ENCODE measurements around the gene TMEM45A. TPM values are rescaled to one million over a fixed set of nuclear protein-coding genes. Genes with fewer than 3 reads are reported as not detected.

Gene TMEM45A
- total and polyA plus RNA-seq, 2 donors: 2.6 to 22.1 TPM

- Histone ChIP-seq H3K4me1 (ENCODE audit: control insufficient read depth in 2 of 2, insufficient read depth in 2 of 2, low read length in 2 of 2) (peaks cover 0 to 10% of the 10 kb centered on the region in 2 donors), H3K9me3 (ENCODE audit: control insufficient read depth in 2 of 2, insufficient read depth in 1 of 2, low read length in 1 of 2) (no peaks in the 10 kb centered on the region), H3K27ac (ENCODE audit: low read depth in 1 of 2, low read length in 1 of 2) (no peak overlapping the region), H3K36me3 (ENCODE audit: control insufficient read depth in 2 of 2, insufficient read depth in 2 of 2, low read length in 1 of 2) (no peaks in the 10 kb centered on the region), H3K4me3 (ENCODE audit: low read length in 2 of 2) (no peak overlapping the region), H3K27me3 (ENCODE audit: control insufficient read depth in 2 of 2, insufficient read depth in 1 of 2, low read length in 1 of 2) (no peaks in the 10 kb centered on the region)
- no peak for DNase-seq (ENCODE audit: low read depth in 6 of 9, low spot score in 9 of 9)
- WGBS: 96% methylated on average over 1 of the region's 1 CpG
These were observed 34.6 kb upstream of the TMEM45A start for GRCh38 chr3:100457811-100458210.

GRCh38 chr3:100458814-100459213 is 33.6 kb upstream of the TMEM45A start:
- Histone ChIP-seq H3K27me3 (ENCODE audit: control insufficient read depth in 2 of 2, insufficient read depth in 1 of 2, low read length in 1 of 2) (no peaks in the 10 kb centered on the region), H3K9me3 (ENCODE audit: control insufficient read depth in 2 of 2, insufficient read depth in 1 of 2, low read length in 1 of 2) (no peaks in the 10 kb centered on the region), H3K27ac (ENCODE audit: low read depth in 1 of 2, low read length in 1 of 2) (no peak overlapping the region), H3K36me3 (ENCODE audit: control insufficient read depth in 2 of 2, insufficient read depth in 2 of 2, low read length in 1 of 2) (no peaks in the 10 kb centered on the region), H3K4me1 (ENCODE audit: control insufficient read depth in 2 of 2, insufficient read depth in 2 of 2, low read length in 2 of 2) (peaks cover 0 to 10% of the 10 kb centered on the region in 2 donors), H3K4me3 (ENCODE audit: low read length in 2 of 2) (no peak overlapping the region)
- no peak for DNase-seq (ENCODE audit: low read depth in 6 of 9, low spot score in 9 of 9)
- 100% methylated on average over 1 of the region's 1 CpG for WGBS

GRCh38 chr3:100463002-100463401 is 29.4 kb upstream of the TMEM45A start:
- Histone ChIP-seq H3K4me3 (ENCODE audit: low read length in 2 of 2) (no peak overlapping the region), H3K27ac (ENCODE audit: low read depth in 1 of 2, low read length in 1 of 2) (no peak overlapping the region), H3K36me3 (ENCODE audit: control insufficient read depth in 2 of 2, insufficient read depth in 2 of 2, low read length in 1 of 2) (no peaks in the 10 kb centered on the region), H3K9me3 (ENCODE audit: control insufficient read depth in 2 of 2, insufficient read depth in 1 of 2, low read length in 1 of 2) (no peaks in the 10 kb centered on the region), H3K27me3 (ENCODE audit: control insufficient read depth in 2 of 2, insufficient read depth in 1 of 2, low read length in 1 of 2) (no peaks in the 10 kb centered on the region), H3K4me1 (ENCODE audit: control insufficient read depth in 2 of 2, insufficient read depth in 2 of 2, low read length in 2 of 2) (no peaks in the 10 kb centered on the region)
- peak in 3 of 9 donors; percentile 4 to 35 (median 18) for DNase-seq (ENCODE audit: low read depth in 6 of 9, low spot score in 9 of 9)
- 10% methylated on average over 3 of the region's 3 CpGs for WGBS

- H3K27ac ChIP-seq (ENCODE audit: low read depth in 1 of 2, low read length in 1 of 2): no peak overlapping the region
- WGBS: 89% methylated on average over 3 of the region's 3 CpGs
- H3K27me3 ChIP-seq (ENCODE audit: control insufficient read depth in 2 of 2, insufficient read depth in 1 of 2, low read length in 1 of 2): no peaks in the 10 kb centered on the region
- H3K9me3 ChIP-seq (ENCODE audit: control insufficient read depth in 2 of 2, insufficient read depth in 1 of 2, low read length in 1 of 2): no peaks in the 10 kb centered on the region
- no peaks in the 10 kb centered on the region for H3K4me1 ChIP-seq (ENCODE audit: control insufficient read depth in 2 of 2, insufficient read depth in 2 of 2, low read length in 2 of 2)
- H3K4me3 ChIP-seq (ENCODE audit: low read length in 2 of 2): no peak overlapping the region
- no peak for DNase-seq (ENCODE audit: low read depth in 6 of 9, low spot score in 9 of 9)
- H3K36me3 ChIP-seq (ENCODE audit: control insufficient read depth in 2 of 2, insufficient read depth in 2 of 2, low read length in 1 of 2): no peaks in the 10 kb centered on the region
These were observed 28.7 kb upstream of the TMEM45A start for GRCh38 chr3:100463646-100464155.

- no peak for DNase-seq (ENCODE audit: low read depth in 6 of 9, low spot score in 9 of 9)
- WGBS: 91% methylated on average over 3 of the region's 3 CpGs
- H3K4me3 ChIP-seq (ENCODE audit: low read length in 2 of 2): no peak overlapping the region
- H3K27me3 ChIP-seq (ENCODE audit: control insufficient read depth in 2 of 2, insufficient read depth in 1 of 2, low read length in 1 of 2): no peaks in the 10 kb centered on the region
- H3K9me3 ChIP-seq (ENCODE audit: control insufficient read depth in 2 of 2, insufficient read depth in 1 of 2, low read length in 1 of 2): peaks cover 0 to 8% of the 10 kb centered on the region in 2 donors
- H3K4me1 ChIP-seq (ENCODE audit: control insufficient read depth in 2 of 2, insufficient read depth in 2 of 2, low read length in 2 of 2): no peaks in the 10 kb centered on the region
- no peak overlapping the region for H3K27ac ChIP-seq (ENCODE audit: low read depth in 1 of 2, low read length in 1 of 2)
- H3K36me3 ChIP-seq (ENCODE audit: control insufficient read depth in 2 of 2, insufficient read depth in 2 of 2, low read length in 1 of 2): no peaks in the 10 kb centered on the region
These were observed 26.3 kb upstream of the TMEM45A start for GRCh38 chr3:100465892-100466777.

GRCh38 chr3:100467133-100467532 is 25.3 kb upstream of the TMEM45A start:
- 100% methylated on average over 1 of the region's 1 CpG for WGBS
- no peak overlapping the region for H3K27ac ChIP-seq (ENCODE audit: low read depth in 1 of 2, low read length in 1 of 2)
- no peaks in the 10 kb centered on the region for H3K4me1 ChIP-seq (ENCODE audit: control insufficient read depth in 2 of 2, insufficient read depth in 2 of 2, low read length in 2 of 2)
- H3K4me3 ChIP-seq (ENCODE audit: low read length in 2 of 2): no peak overlapping the region
- DNase-seq (ENCODE audit: low read depth in 6 of 9, low spot score in 9 of 9): no peak
- H3K27me3 ChIP-seq (ENCODE audit: control insufficient read depth in 2 of 2, insufficient read depth in 1 of 2, low read length in 1 of 2): no peaks in the 10 kb centered on the region
- H3K9me3 ChIP-seq (ENCODE audit: control insufficient read depth in 2 of 2, insufficient read depth in 1 of 2, low read length in 1 of 2): peaks cover 0 to 8% of the 10 kb centered on the region in 2 donors
- no peaks in the 10 kb centered on the region for H3K36me3 ChIP-seq (ENCODE audit: control insufficient read depth in 2 of 2, insufficient read depth in 2 of 2, low read length in 1 of 2)

GRCh38 chr3:100468676-100469075 is 23.7 kb upstream of the TMEM45A start:
- WGBS: over 99% methylated on average over 2 of the region's 2 CpGs
- Histone ChIP-seq H3K9me3 (ENCODE audit: control insufficient read depth in 2 of 2, insufficient read depth in 1 of 2, low read length in 1 of 2) (peaks cover 0 to 8% of the 10 kb centered on the region in 2 donors), H3K27me3 (ENCODE audit: control insufficient read depth in 2 of 2, insufficient read depth in 1 of 2, low read length in 1 of 2) (no peaks in the 10 kb centered on the region), H3K36me3 (ENCODE audit: control insufficient read depth in 2 of 2, insufficient read depth in 2 of 2, low read length in 1 of 2) (no peaks in the 10 kb centered on the region), H3K27ac (ENCODE audit: low read depth in 1 of 2, low read length in 1 of 2) (no peak overlapping the region), H3K4me1 (ENCODE audit: control insufficient read depth in 2 of 2, insufficient read depth in 2 of 2, low read length in 2 of 2) (no peaks in the 10 kb centered on the region), H3K4me3 (ENCODE audit: low read length in 2 of 2) (no peak overlapping the region)
- no peak for DNase-seq (ENCODE audit: low read depth in 6 of 9, low spot score in 9 of 9)

GRCh38 chr3:100470951-100471350 is 21.5 kb upstream of the TMEM45A start:
- Histone ChIP-seq H3K4me3 (ENCODE audit: low read length in 2 of 2) (no peak overlapping the region), H3K27me3 (ENCODE audit: control insufficient read depth in 2 of 2, insufficient read depth in 1 of 2, low read length in 1 of 2) (no peaks in the 10 kb centered on the region), H3K27ac (ENCODE audit: low read depth in 1 of 2, low read length in 1 of 2) (no peak overlapping the region), H3K36me3 (ENCODE audit: control insufficient read depth in 2 of 2, insufficient read depth in 2 of 2, low read length in 1 of 2) (no peaks in the 10 kb centered on the region), H3K9me3 (ENCODE audit: control insufficient read depth in 2 of 2, insufficient read depth in 1 of 2, low read length in 1 of 2) (peaks cover 0 to 8% of the 10 kb centered on the region in 2 donors), H3K4me1 (ENCODE audit: control insufficient read depth in 2 of 2, insufficient read depth in 2 of 2, low read length in 2 of 2) (no peaks in the 10 kb centered on the region)
- WGBS: 99% methylated on average over 1 of the region's 1 CpG
- no peak for DNase-seq (ENCODE audit: low read depth in 6 of 9, low spot score in 9 of 9)

- Histone ChIP-seq H3K4me1 (ENCODE audit: control insufficient read depth in 2 of 2, insufficient read depth in 2 of 2, low read length in 2 of 2) (no peaks in the 10 kb centered on the region), H3K27me3 (ENCODE audit: control insufficient read depth in 2 of 2, insufficient read depth in 1 of 2, low read length in 1 of 2) (no peaks in the 10 kb centered on the region), H3K27ac (ENCODE audit: low read depth in 1 of 2, low read length in 1 of 2) (no peak overlapping the region), H3K4me3 (ENCODE audit: low read length in 2 of 2) (no peak overlapping the region), H3K36me3 (ENCODE audit: control insufficient read depth in 2 of 2, insufficient read depth in 2 of 2, low read length in 1 of 2) (no peaks in the 10 kb centered on the region), H3K9me3 (ENCODE audit: control insufficient read depth in 2 of 2, insufficient read depth in 1 of 2, low read length in 1 of 2) (peaks cover 0 to 8% of the 10 kb centered on the region in 2 donors)
- no peak for DNase-seq (ENCODE audit: low read depth in 6 of 9, low spot score in 9 of 9)
- WGBS: 92% methylated on average over 2 of the region's 2 CpGs
These were observed 21.0 kb upstream of the TMEM45A start for GRCh38 chr3:100471444-100471843.
